Hypothalamus (tissue), 51 donors: ENCODE results near the gene RIOK3.
A peak's percentile ranks its signal among the peaks of the same experiment; 100 is the strongest.
"Not testable (repeated sequence)": the region's sequence is repeated elsewhere in the genome, so short reads cannot be mapped to it uniquely, and the experiment has no call there.

Source experiments
- DNase-seq, 51 donors: peaks; one replicate each; lab custom pipeline; 2025; lab: John Stamatoyannopoulos, UW

RIOK3 gene

DNA sequence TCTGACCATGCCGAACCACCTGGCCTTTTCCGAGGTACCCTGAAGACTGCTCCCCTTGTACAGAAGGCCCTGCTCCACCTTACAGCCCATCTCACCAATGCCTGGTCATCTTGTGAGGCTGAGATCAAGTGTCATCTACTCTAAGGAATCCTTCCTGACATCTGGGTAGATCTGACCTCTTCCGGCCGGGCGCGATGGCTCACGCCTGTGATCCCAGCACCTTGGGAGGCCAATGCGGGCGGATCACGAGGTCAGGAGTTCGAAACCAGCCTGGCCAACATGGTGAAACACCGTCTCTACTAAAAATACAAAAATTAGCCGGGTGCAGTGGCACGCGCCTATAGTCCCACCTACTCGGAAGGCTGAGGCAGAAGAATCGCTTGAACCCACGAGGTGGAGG lies 2.1 kb upstream of the RIOK3 start:
- no peak for DNase-seq

DNA sequence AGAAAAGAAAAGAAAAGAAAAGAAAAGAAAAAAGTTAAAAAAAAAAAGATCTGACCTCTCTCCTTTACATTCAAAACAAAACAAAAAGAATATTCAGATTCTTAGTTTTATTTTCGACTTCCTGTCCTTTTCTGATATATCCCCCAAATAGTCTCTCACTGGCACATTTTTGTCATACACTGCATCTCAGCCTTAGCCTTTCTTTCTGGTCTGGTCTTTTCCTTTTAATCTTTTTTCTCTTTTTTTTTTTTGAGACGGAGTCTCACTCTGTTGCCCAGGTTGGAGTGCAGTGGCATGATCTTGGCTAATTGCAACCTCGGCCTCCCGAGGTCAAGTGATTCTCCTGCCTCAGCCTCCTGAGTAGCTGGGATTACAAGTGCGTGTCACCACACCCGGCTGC lies 1.6 kb upstream of the RIOK3 start:
- no peak for DNase-seq

DNA sequence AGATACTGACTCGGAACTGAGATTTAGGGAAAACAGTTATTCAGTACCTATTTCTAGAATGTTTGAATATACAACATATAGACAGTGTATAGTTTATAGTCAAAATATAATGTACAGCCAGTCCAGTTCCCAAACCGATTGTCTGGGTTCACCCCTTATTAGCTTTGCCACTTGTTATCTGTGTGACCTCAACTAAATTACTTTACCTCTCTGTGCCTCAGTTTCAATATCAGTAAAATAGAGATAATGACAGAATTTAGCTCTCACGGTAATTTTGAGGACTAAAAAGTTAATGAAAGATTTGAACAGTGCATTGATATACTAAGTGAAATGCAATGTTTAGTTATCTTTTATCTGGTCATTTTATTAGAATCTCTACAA lies 750 bp upstream of the RIOK3 start:
- DNase-seq = no peak

DNA sequence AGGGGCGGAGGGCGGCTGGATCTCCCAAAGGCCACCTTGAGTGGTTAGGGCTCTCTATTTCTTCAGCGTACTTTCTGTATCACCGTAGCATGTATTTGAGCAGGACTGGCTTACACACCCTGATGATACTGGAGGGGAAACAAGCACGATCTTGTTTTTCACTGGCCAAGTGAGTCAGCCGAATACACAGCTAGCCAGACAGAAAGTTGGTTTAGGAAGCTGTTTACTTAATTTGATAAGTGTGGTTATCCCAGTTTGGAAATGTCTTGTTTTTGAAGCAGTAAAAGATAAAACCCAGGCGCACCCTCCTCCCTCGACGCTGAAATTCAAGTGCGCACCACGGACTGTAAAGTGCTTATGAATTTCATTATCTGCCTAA lies 582 bp downstream of the RIOK3 start:
- peak in 1 of 51 donors; percentile 42 for DNase-seq

DNA sequence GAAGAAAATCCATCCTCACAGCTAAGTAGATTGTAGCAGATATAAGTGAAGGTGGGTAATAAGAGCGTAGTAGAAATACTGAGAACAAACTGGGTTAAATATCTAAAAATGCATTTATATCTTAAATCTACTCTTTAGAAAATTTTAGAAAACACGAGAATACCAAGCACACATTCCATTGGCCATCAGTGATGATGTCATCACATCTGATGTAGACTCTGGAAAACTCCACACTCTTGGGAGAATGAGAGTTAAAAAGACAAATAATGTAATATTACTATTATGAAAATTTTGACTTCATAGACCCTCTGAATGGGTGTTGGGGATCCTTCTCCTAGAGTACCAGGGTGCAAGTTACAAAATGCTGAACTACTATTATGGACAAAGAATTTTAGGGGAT lies 3.7 kb downstream of the RIOK3 start:
- no peak for DNase-seq

DNA sequence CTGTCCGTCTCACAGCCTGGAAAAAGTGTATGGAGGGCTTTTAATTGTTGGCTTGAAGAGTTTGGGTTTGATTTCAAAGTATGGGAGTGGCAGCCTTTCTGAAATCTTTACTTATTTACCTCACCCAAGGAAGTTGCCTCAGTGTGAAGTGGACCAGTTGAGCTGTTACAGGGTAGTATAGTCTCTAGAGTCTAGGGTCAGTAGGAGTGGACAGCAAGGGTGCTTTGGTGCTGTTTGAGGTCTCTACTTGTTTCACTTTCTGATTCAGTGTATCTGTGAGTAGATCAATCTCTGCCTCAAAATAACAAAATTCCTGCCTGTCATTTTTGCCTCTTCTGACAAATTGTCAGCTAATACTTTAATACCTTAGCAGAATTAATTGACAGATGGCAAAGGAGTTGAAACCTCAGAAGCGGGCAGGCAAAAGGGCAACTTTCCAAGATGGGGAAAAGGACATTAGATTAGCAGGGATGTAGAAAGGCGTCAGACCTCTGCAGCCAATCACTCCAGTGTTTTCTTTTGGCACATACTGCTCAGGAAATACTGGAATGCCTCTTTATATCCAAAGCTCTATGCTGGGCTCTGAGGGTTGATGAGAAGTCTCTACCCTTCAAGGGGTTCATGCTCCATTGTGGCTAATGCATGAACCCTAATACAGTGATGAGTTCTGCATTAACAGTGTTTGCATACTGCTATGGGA lies 5.9 kb downstream of the RIOK3 start:
- no peak for DNase-seq

DNA sequence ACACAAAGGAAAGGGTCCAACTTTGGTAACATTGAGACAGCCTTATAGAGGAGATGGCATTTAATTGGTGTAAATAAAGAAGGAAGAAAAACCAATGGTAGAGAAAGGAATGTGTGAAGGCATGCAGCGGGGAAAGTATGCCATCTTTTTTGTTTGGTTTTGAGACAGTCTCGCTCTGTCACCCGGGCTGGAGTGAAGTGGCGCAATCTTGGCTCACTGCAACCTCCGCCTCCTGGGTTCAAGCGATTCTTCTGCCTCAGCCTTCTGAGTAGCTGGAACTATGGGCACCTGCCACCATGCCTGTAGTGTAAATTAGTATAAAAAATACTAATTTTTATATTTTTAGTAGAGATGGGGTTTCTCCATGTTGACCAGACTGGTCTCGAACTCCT lies 6.4 kb downstream of the RIOK3 start:
- no peak for DNase-seq

DNA sequence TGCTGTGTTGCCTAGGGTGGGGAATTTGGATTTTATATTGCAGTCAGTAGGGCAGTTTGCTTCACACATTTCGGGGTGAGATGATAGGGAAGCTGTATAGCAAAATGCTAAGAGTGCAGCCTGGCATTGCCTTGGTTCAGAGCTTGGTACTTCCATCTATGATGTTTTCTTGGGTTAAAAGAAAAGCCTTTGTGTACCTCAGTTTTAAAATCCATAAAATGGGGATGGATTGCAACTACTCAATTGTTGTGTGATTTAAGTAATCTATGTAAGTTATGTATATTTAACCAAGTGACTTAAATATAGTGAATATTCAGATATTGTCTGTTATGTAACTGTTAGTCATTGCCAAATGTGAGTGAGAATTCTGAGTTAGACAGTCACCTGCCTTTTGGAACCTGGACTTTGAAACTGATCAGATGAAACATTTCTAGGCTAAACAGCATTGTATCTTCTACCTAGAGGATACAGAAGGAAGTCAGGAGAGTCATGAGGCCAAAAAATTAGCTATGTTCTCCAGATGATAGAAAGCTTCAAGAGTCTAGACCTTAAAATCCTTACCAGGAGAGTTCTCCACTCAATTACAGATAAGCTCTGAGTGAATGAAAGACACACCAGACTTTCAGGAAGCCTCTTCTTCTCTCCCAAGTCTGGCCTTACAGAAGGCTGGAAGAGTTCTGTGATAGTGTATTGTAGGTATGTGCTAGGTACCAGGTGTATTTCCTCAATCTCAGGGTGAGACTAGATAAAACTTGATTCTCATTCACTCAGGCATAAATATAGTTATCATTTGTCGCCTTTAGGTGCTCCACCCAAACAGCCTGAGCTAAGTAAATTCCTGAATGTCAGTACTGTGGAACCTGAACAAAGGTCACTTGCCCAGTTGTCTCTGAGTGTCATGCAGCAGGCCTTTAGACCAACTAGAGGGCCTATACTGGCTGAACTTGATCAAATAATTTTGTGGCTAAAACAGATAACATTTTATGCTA lies 7.5 kb downstream of the RIOK3 start:
- no peak for DNase-seq

DNA sequence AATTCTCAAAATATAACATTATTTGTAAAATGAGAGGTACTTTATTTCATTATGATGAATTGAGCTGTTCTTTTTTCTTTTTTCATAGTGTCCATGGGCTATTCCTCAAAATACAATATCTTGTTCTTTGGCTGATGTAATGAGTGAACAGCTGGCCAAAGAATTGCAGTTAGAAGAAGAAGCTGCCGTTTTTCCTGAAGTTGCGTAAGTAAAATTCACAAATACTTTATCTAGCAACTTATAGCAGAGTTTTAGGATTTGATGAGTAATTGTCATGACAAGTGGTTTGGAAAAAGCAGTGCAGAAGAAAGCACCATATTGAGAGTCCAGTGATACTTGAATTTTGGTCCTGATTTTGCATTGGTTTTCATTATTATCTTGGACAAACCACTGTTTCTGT lies 9.8 kb downstream of the RIOK3 start:
- no peak for DNase-seq

DNA sequence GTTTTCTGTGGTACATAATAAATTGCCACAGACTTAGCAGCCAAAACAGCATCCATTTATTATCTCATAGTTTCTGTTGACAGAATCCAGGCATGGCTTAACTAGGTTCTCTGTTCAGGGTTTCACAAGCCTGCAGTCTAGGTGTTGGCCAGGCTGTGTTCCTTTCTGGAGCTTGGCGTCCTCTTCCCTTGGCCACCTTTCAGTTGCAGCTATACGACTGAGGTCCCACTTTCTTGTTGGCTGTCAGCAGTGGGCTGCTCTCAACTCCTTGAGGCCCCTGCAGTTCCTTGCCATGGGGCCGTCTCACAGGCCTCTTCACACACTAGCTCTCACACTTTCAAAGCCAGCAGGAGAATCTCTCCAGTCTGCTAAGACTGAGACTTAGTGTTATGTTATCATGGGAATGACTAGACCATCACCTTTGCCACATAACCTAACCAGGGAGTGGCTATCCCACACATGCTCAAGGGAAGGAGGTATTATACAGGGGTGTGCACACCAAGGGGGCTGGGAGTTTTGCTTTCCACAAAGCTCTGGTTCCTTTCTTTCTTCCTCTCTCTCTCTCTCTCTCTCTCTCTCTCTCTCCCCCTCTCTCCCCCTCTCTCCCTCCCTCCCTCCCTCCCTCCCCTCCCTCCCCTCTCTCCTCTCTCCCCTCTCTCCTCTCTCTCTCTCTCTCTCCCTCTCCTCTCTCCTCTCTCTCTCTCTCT lies 15.8 kb downstream of the RIOK3 start:
- DNase-seq = no peak

DNA sequence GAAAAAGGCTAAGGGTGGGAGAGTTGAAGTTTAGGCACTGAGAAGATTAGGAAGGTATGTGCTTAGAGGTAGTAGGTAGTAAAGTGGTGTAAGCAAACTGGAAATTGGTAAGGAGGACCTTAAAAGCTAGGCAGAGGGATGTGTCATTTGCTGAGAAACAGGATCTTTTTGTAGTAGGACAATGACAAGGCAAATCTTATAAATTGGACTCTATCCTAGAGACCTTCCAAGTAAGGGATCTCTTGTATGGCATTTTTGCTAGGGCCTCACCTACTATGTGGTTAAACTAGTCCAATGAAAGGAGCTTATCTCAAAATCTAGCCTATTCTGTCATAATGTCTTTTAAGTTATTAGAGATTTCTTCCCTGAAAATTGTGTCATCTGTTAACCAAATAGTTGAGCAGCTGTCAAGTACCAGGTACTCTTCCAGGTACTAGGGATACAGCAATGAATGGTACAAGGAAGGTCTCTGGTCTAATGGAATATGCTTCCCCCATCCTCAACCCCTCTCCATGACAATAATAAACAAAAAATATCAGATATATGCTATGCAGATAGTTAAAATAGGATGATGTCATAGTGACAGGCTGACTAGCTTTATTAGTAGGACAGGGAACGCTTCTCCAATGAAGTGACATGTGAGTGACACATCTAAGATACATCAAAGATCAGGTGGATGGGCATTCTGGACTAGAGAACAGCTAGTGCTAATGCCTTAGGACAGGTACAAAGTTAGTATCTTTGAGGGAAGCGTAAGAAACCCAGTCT lies 17.7 kb downstream of the RIOK3 start:
- DNase-seq = no peak

DNA sequence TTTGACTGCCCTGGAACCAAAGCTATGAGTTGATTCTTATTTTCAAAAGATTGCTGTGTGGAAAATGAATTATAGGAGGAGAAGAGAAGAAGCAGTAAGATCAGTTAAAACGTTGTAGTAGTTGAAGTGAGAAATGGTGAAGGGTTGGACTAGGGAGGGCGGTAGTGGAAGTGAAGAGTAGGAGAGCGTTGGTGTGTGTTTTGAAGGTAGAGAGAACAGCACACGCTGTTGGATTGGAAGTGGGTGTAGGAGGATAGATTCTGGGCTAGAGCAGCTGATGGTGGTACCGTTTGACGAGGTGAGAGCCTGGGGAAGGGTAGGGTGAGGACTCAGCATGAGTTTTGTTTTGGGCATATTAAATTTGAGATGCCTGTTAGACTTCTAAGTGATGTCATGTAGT lies 18.4 kb downstream of the RIOK3 start:
- no peak for DNase-seq

DNA sequence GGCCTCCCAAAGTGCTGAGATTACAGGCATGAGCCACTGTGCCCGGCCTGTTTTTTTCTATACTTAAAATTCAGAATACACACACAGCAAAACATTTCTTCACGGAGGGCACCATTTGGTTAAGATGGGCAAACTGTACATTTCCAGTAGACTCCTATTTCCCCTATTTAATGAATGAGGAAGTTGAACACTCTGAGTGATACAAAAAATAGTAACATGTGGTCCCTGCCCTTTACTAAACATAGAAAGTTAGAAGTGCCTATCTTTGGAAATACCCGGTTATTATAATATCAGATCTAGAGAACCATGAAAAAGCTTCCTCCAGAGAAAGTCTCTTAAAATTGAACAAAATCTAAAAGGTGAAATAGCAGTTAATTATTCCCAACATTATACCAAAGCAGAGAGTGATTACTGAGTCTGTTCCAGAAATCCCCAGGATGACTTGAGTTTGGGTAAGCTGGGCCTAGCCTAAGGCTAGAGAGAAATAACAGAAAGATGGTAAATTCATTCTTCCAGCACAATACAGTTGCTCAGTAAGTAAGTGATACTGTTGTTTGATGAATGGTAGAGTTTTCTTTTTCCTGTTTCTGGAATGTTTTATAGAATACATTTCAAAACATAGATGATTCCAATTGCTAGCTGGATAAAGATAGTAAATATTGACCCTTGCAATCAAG lies 26.9 kb downstream of the RIOK3 start:
- no peak for DNase-seq

DNA sequence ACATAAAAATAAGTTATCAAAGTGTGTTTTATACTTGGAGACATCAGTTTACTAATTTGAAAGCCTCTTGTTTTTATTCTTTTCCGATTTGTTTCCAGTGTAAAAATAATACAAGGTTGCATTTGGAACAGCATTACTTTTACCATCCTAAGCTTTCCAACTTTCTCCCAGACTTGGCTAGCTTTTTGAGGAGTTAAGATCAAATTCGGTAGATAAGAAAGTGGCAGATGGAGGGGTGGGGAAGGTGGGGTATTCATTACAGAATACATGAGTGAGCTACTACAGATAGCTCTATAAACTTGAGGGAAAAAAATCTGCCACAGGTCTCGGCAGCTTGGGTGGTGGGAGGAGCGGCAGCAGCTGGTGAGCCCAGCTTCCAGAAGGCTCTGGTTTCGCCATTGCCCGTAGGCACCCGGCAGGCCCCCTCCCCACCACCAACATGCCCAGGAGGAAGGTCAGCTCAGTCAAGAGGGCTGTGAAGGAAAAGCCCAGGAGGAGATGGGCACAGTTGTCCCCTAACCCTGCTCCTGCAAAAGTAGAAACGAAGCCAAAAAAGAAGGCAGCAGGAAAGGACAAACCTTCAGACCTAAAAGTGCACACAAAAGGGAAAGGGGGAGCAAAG lies 31.6 kb downstream of the RIOK3 start:
- DNase-seq = no peak

DNA sequence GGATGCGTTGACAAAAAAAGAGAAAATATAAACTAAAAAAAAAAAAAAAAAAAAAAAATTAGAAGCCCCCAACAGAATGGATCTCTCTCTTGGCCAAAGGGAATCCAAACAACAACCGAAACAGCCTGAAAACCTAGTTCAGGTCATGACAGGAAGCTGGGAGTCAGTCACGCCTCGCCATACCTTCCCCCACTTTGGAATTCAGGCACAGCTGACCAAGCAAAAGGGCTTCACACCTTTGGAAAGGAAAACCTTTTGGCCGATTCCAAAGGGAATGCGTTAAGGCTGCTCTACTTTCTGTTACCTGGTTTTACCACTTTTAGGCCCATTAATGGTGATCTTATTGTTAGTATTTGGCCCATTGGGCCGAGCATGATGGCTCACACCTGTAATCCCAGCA lies 32.3 kb downstream of the RIOK3 start:
- DNase-seq = no peak

DNA sequence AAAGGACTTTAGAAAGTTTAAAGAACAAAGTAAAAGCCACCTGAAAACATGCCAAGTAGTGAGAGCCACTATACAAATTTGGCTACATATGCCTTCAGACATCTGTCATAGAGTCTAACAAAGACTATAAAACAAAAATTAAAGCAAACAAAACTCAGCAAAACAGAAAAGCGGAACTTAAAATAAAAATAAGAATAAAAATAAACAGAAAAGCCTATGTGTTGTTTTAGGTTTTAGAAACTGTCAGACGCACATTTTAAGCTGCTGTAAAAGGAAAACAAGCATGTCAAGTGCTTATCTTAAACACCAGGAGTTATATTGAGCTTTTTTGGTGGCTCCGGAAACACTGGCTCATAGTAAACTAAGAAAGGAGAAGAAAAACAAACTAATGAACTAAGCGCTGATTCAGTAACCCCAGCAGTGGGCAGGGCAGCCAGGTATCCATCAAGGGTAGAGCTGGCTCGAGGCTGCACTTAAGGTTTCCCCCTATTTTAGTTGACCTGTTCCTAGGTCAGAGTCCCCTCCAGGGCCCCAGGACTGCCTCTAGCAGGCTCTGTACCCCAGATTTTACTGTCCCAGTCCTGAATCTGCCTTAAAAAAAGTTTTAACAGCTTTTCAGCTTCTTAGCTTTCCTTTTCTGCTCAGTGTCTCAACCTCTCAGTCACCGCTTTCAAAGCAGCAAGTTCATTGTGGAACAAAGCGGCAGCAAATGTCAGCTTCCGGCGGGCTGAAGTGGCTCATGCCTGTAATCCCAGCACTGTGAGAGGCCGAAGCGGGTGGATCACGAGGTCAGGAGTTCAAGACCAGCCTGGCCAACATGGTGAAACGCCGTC lies 34.9 kb downstream of the RIOK3 start:
- no peak for DNase-seq

DNA sequence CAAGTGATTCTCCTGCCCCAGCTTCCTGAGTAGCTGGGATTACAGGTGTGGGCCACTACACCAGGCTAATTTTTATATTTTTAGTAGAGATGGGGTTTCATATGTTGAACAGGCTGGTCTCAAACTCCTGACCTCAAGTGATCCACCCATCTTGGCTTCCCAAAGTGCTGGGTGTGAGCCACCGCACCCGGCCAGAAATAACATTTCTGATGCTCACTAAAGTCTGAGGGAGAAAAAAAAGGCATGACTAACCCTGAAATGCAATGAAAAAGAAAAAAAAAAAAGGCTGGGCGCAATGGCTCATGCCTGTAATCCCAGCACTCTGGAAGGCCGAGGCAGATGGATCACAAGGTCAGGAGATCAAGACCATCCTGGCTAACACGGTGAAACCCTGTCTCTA lies 36.5 kb downstream of the RIOK3 start:
- not testable (repeated sequence) for DNase-seq

DNA sequence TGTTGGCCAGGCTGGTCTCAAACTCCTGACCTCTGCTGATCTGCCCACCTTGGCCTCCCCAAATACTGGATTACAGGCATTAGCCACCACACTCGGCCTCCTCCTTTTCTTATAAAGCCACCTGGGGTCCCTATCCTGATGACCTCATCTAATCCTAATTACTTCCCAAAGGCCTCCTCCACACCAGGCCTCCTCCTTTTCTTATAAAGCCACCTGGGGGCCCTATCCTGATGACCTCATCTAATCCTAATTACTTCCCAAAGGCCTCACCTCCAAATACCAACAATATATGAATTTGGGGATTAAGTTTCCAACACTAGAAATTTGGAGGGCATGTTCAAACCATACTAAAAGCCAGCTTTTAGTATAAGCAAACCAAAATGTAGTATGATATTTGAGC lies 40.6 kb downstream of the RIOK3 start:
- DNase-seq = no peak

DNA sequence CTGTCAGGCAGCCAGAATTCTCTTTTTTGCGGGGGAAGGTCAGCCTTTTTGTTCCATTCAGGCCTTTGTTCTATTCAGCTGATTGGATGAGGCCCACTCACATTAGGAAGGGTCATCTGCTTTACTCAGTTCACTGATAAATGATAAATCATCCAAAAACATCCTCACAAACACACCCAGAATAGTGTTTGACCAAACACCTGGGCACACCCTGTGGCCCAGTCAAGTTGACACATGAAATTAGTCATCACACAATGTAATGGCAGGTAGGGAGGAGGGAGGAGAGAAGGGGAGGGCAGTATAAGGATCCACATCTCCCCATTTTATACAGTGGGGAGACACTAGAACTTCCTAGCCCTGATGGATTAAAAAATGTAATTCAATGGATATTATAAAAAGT lies 41.9 kb downstream of the RIOK3 start:
- no peak for DNase-seq
